H1 (cell line): Measurements from ENCODE around the gene OR2F1. TPM values are rescaled to one million over a fixed set of nuclear protein-coding genes. Genes with fewer than 3 reads are reported as not detected.

Experiments used
- CTCF ChIA-PET: fragments of 300-600 bp; sonication (Branson Sonifier 250); formaldehyde crosslinking; loops from one replicate; lab custom pipeline; 2021; ENCODE audit not compliant: partially characterized antibody; lab: Charles Lee
- POLR2A ChIA-PET: fragments of 300-600 bp; sonication (Branson Sonifier 250); formaldehyde crosslinking; loops from one replicate; lab custom pipeline; 2021; ENCODE audit warnings: inconsistent platforms; ENCODE audit not compliant: partially characterized antibody; lab: Charles Lee
- DNase-seq, 2 experiments: peaks; one replicate each; pipeline versions ENCODE4 v3.0.0 to v3.0.0-alpha.2; 2010 to 2022; ENCODE audit warnings: low spot score in 2 of 2, low read depth in 1 of 2, mixed read lengths in 1 of 2
- FAIRE-seq: peaks from 2 replicates; lab custom pipeline; 2011; peaks lifted over from hg19 to GRCh38; lab: Jason Lieb, UNC
- H2AFZ ChIP-seq: 2 replicates; pipeline ENCODE4 v1.8.1; 2012; ENCODE audit warnings: low read length, inconsistent platforms
- H2AK5ac ChIP-seq: 2 replicates; pipeline ENCODE4 v1.6.1; 2013; ENCODE audit warnings: low read depth, low read length
- H2BK120ac ChIP-seq: replicated peaks from 2 replicates; pipeline ENCODE3; 2013; ENCODE audit warnings: low read depth, low read length, inconsistent platforms
- H2BK12ac ChIP-seq: 2 replicates; pipeline ENCODE4 v1.6.1; 2013; ENCODE audit warnings: low read depth, low read length
- H2BK15ac ChIP-seq: 2 replicates; pipeline ENCODE4 v1.6.1; 2013; ENCODE audit warnings: low read length
- H2BK20ac ChIP-seq: 2 replicates; pipeline ENCODE4 v1.6.1; 2013; ENCODE audit warnings: low read length
- H2BK5ac ChIP-seq: 2 replicates; pipeline ENCODE4 v1.6.1; 2013; ENCODE audit warnings: low read depth, low read length
- H3K14ac ChIP-seq: 2 replicates; pipeline ENCODE4 v1.6.1; 2013; ENCODE audit warnings: inconsistent platforms; ENCODE audit not compliant: insufficient read length
- H3K18ac ChIP-seq: 2 replicates; pipeline ENCODE4 v1.6.1; 2013; ENCODE audit warnings: low read length; ENCODE audit errors: extremely low read depth
- H3K23ac ChIP-seq: 2 replicates; pipeline ENCODE4 v1.6.1; 2013; ENCODE audit warnings: inconsistent platforms; ENCODE audit not compliant: insufficient read length
- H3K23me2 ChIP-seq: 2 replicates; pipeline ENCODE4 v1.6.1; 2013; ENCODE audit warnings: low read depth, low read length
- H3K27ac ChIP-seq: 2 replicates; pipeline ENCODE4 v1.6.1; 2011; ENCODE audit warnings: low read depth, low read length, inconsistent platforms
- H3K27me3 ChIP-seq, 4 experiments: replicated peaks in 1 of 4; 1 replicate in 1 of 4; 2 replicates in 3 of 4; pipeline versions ENCODE4 v1.6.1 to v1.8.1; 2011 to 2013; ENCODE audit warnings: low read length in 3 of 4, mild to moderate bottlenecking in 3 of 4, inconsistent platforms in 2 of 4, mixed read lengths in 2 of 4, moderate library complexity in 1 of 4; ENCODE audit not compliant: control insufficient read depth in 3 of 4, insufficient read depth in 3 of 4; ENCODE audit errors: extremely low read depth in 1 of 4
- H3K36me3 ChIP-seq, 4 experiments: 2 replicates each; pipeline versions ENCODE4 v1.6.1 to v1.8.1; 2011 to 2013; ENCODE audit warnings: mild to moderate bottlenecking in 4 of 4, low read length in 3 of 4, moderate library complexity in 2 of 4, control low read depth in 1 of 4, inconsistent platforms in 1 of 4; ENCODE audit not compliant: insufficient read depth in 4 of 4, control insufficient read depth in 2 of 4
- H3K4ac ChIP-seq: replicated peaks from 2 replicates; pipeline ENCODE3; 2013; ENCODE audit warnings: low read length, low read depth, mixed read lengths, inconsistent platforms; ENCODE audit not compliant: insufficient read length
- H3K4me1 ChIP-seq, 4 experiments: replicated peaks in 1 of 4; 1 replicate in 1 of 4; 2 replicates in 3 of 4; pipeline versions ENCODE4 v1.6.1 to v1.8.1; 2011 to 2013; ENCODE audit warnings: low read length in 3 of 4, inconsistent platforms in 2 of 4, mixed read lengths in 1 of 4; ENCODE audit not compliant: insufficient read depth in 4 of 4, control insufficient read depth in 3 of 4
- H3K4me2 ChIP-seq, 2 experiments: 2 replicates each; pipeline versions ENCODE4 v1.6.1 to v1.8.1; 2011 to 2013; ENCODE audit warnings: low read depth in 2 of 2, low read length in 2 of 2, control low read depth in 1 of 2, inconsistent platforms in 1 of 2, mild to moderate bottlenecking in 1 of 2; ENCODE audit not compliant: insufficient read depth in 1 of 2
- H3K4me3 ChIP-seq, 4 experiments: fragments of 200-600, 300-600 bp in 1 of 4; sonication (generic), shearing (Covaris generic), sonication (Bioruptor Twin) in 1 of 4; 2 replicates each; pipeline versions ENCODE4 v1.5.1 to v1.8.1; 2011 to 2016; ENCODE audit warnings: low read length in 4 of 4, low read depth in 3 of 4, control low read depth in 2 of 4, inconsistent platforms in 2 of 4, mild to moderate bottlenecking in 2 of 4, mixed read lengths in 1 of 4, moderate library complexity in 1 of 4; ENCODE audit not compliant: insufficient read depth in 2 of 4; ENCODE audit errors: extremely low read depth in 1 of 4
- H3K56ac ChIP-seq: replicated peaks from 2 replicates; pipeline ENCODE3; 2013; ENCODE audit warnings: low read depth, mild to moderate bottlenecking, mixed read lengths, low read length, inconsistent platforms; ENCODE audit not compliant: insufficient read length
- H3K79me1 ChIP-seq: 2 replicates; pipeline ENCODE4 v1.6.1; 2013; ENCODE audit warnings: low read depth, low read length, control low read depth
- H3K79me2 ChIP-seq, 2 experiments: 2 replicates each; pipeline versions ENCODE4 v1.6.1 to v1.8.1; 2012 to 2013; ENCODE audit warnings: low read length in 2 of 2, mild to moderate bottlenecking in 2 of 2, inconsistent platforms in 1 of 2; ENCODE audit not compliant: insufficient read depth in 2 of 2, control insufficient read depth in 1 of 2
- H3K9ac ChIP-seq, 4 experiments: replicated peaks in 1 of 4; 1 replicate in 1 of 4; 2 replicates in 3 of 4; pipeline versions ENCODE4 v1.6.1 to v1.8.1; 2011 to 2013; ENCODE audit warnings: low read depth in 3 of 4, low read length in 3 of 4, control low read depth in 2 of 4, mild to moderate bottlenecking in 2 of 4, moderate library complexity in 2 of 4, inconsistent platforms in 1 of 4; ENCODE audit errors: extremely low read depth in 1 of 4
- H3K9me3 ChIP-seq, 2 experiments: 2 replicates each; pipeline versions ENCODE4 v1.6.1 to v1.8.1; 2012 to 2013; ENCODE audit warnings: mild to moderate bottlenecking in 2 of 2, moderate library complexity in 2 of 2, control low read depth in 1 of 2, inconsistent platforms in 1 of 2, low read depth in 1 of 2, low read length in 1 of 2, mixed read lengths in 1 of 2; ENCODE audit not compliant: insufficient read depth in 2 of 2
- H4K20me1 ChIP-seq, 2 experiments: replicated peaks in 1 of 2; 2 replicates each; pipeline versions ENCODE3 to v1.8.1; 2011 to 2013; ENCODE audit warnings: inconsistent platforms in 2 of 2, low read length in 2 of 2, mild to moderate bottlenecking in 1 of 2; ENCODE audit not compliant: insufficient read depth in 2 of 2, control insufficient read depth in 1 of 2
- H4K5ac ChIP-seq: 2 replicates; pipeline ENCODE4 v1.6.1; 2013; ENCODE audit warnings: low read length, low read depth, mixed read lengths, inconsistent platforms; ENCODE audit not compliant: insufficient read length
- H4K8ac ChIP-seq: 2 replicates; pipeline ENCODE4 v1.8.0; 2013; ENCODE audit warnings: mild to moderate bottlenecking, moderate library complexity, low read length, inconsistent platforms; ENCODE audit not compliant: insufficient read depth; ENCODE audit errors: extremely low read depth
- H4K91ac ChIP-seq: replicated peaks from 2 replicates; pipeline ENCODE3; 2013; ENCODE audit warnings: low read length, mixed read lengths, inconsistent platforms; ENCODE audit not compliant: insufficient read length
- BACH1 ChIP-seq: IDR thresholded peaks from 2 replicates; pipeline ENCODE4 v1.6.1; 2012; ENCODE audit warnings: low read length, improper control_type of control experiment
- CBX5 ChIP-seq: fragments of 300-800, 300-1000 bp; sonication (generic); IDR thresholded peaks from 2 replicates; pipeline ENCODE4 v1.7.1; 2016; ENCODE audit warnings: antibody characterized with exemption, low read length, low read depth
- CBX8 ChIP-seq: fragments of 300-800, 300-1000 bp; sonication (generic); IDR thresholded peaks from 2 replicates; pipeline ENCODE4 v1.7.1; 2016; ENCODE audit warnings: low read depth, low read length, borderline replicate concordance
- CREB1 ChIP-seq: IDR thresholded peaks from 2 replicates; pipeline ENCODE4 v1.6.1; 2012; ENCODE audit warnings: inconsistent platforms
- EZH2 ChIP-seq: fragments of 200-600 bp; sonication (generic); IDR thresholded peaks from 2 replicates; pipeline ENCODE4 v1.7.1; 2012; ENCODE audit warnings: low read depth, mild to moderate bottlenecking, moderate library complexity, low read length, inconsistent platforms; ENCODE audit not compliant: severe bottlenecking
- GTF2F1 ChIP-seq: IDR thresholded peaks from 2 replicates; pipeline ENCODE4 v1.6.1; 2012; ENCODE audit warnings: low read depth, low read length, improper control_type of control experiment, borderline replicate concordance
- KDM4A ChIP-seq: IDR thresholded peaks from one replicate; pipeline ENCODE4 v1.7.1; 2012; ENCODE audit warnings: low read depth, mild to moderate bottlenecking, moderate library complexity, low read length, inconsistent platforms; ENCODE audit not compliant: severe bottlenecking
- PHF8 ChIP-seq: fragments of 200-600 bp; sonication (generic); conservative IDR thresholded peaks from 2 replicates; pipeline ENCODE4 v1.7.1; 2012; ENCODE audit warnings: low read depth, mild to moderate bottlenecking, inconsistent platforms, low read length, moderate library complexity
- POLR2A ChIP-seq, 2 experiments: IDR thresholded peaks; 1 replicate in 1 of 2; 2 replicates in 1 of 2; pipeline ENCODE4 v1.6.1; 2011; ENCODE audit warnings: low read depth in 2 of 2, low read length in 2 of 2, mild to moderate bottlenecking in 2 of 2; ENCODE audit errors: control extremely low read depth in 1 of 2
- RBBP5 ChIP-seq: IDR thresholded peaks from 2 replicates; pipeline ENCODE4 v1.7.1; 2012; ENCODE audit warnings: low read depth, mild to moderate bottlenecking, inconsistent platforms, low read length, moderate library complexity, borderline replicate concordance
- RNF2 ChIP-seq: fragments of 200-900, 300-1000 bp; sonication (generic); IDR thresholded peaks from 2 replicates; pipeline ENCODE4 v1.7.1; 2016; ENCODE audit warnings: borderline replicate concordance, low read depth, mild to moderate bottlenecking, antibody characterized with exemption, low read length; ENCODE audit not compliant: poor library complexity, severe bottlenecking; ENCODE audit errors: missing control alignments
- SIX5 ChIP-seq: IDR thresholded peaks from 2 replicates; pipeline ENCODE4 v1.6.1; 2011; ENCODE audit warnings: mild to moderate bottlenecking, low read depth, low read length
- SUZ12 ChIP-seq: fragments of 200-600 bp; sonication (generic); IDR thresholded peaks from 2 replicates; pipeline ENCODE4 v1.6.1; 2012; ENCODE audit warnings: mild to moderate bottlenecking, inconsistent platforms, low read length, moderate library complexity, mixed read lengths
- TAF1 ChIP-seq: IDR thresholded peaks from 2 replicates; pipeline ENCODE4 v1.6.1; 2011; ENCODE audit warnings: mild to moderate bottlenecking, low read depth, low read length
- TEAD4 ChIP-seq: IDR thresholded peaks from 2 replicates; pipeline ENCODE4 v1.6.1; 2012; ENCODE audit warnings: low read depth, low read length, inconsistent platforms, mixed read lengths
- WGBS, 2 experiments: shearing (Covaris generic) in 1 of 2; methylation state at CpG; one replicate each; pipeline versions ENCODE4 v1.1.6 to v1.1.7; 2013 to 2015; ENCODE audit warnings: low lambda C conversion rate in 2 of 2, mixed read lengths in 2 of 2, inconsistent platforms in 1 of 2, low coverage in 1 of 2, missing lambda C conversion rate in 1 of 2; ENCODE audit not compliant: insufficient replicate concordance in 2 of 2, insufficient coverage in 1 of 2, insufficient read length in 1 of 2; ENCODE audit errors: extremely low coverage in 1 of 2, missing lambda C conversion rate in 1 of 2; 5-methylcytosine and 5-hydroxymethylcytosine counted together
- polyA plus RNA-seq, 7 experiments: library from polyadenylated mRNA; depleted of rRNA in 3 of 7; stranded (reverse) in 5 of 7; unstranded in 2 of 7; fragments of >200 nt in 5 of 7; fragments of 200-250 nt in 2 of 7; gene quantifications; 1 replicate in 5 of 7; 2 replicates in 1 of 7; 4 replicates in 1 of 7; pipeline versions ENCODE4 v1.2.1 to v1.2.3, GENCODE V29; 2011 to 2013; ENCODE audit warnings: missing spikeins in 2 of 7, mixed read lengths in 2 of 7
- total RNA-seq: library from RNA; stranded (reverse); fragmentation: NEBNext Ultra II Directional; extraction: Animal tissue kit (Norgen Biotek cat#: 25700); gene quantifications from 2 replicates; pipeline ENCODE4 v1.2.1, GENCODE V29; 2021

The OR2F1 gene
- total and polyA plus RNA-seq, 2 of the 8 experiments (the other 6 are each of a cell fraction or from before 2014, with no cell fraction given): 0.19 TPM; not detected in 1

- ChIA-PET POLR2A (no interaction called here), CTCF (interaction anchor here (0.6 to 3.4 kb wide), 3 partner anchors 12 to 1092 kb away, joined by 3 to 20 read pairs (median 5); no protein-coding TSS in a partner anchor)
- Histone ChIP-seq H2BK12ac (no peak overlapping the region), H3K36me3 (no peaks in the 10 kb centered on the region), H3K4ac (no peak overlapping the region), H3K14ac (no peak overlapping the region), H4K5ac (no peak overlapping the region), H2AK5ac (no peak overlapping the region), H3K4me1 (no peaks in the 10 kb centered on the region), H2AFZ (0 out of 2 replicates have a peak overlapping the region, but pooled peaks have one; percentile 40), H3K4me3 (no peak overlapping the region), H3K9me3 (no peaks in the 10 kb centered on the region), H4K20me1 (no peaks in the 10 kb centered on the region), H3K27ac (no peak overlapping the region), H2BK15ac (no peak overlapping the region), H3K56ac (no peak overlapping the region), H2BK5ac (no peak overlapping the region), H3K4me2 (no peak overlapping the region), H3K79me1 (no peaks in the 10 kb centered on the region), H3K23me2 (no peaks in the 10 kb centered on the region), H2BK20ac (no peak overlapping the region), H3K79me2 (no peaks in the 10 kb centered on the region), H3K9ac (no peak overlapping the region), H3K18ac (no peak overlapping the region), H4K8ac (no peak overlapping the region), H3K27me3 (no peaks in the 10 kb centered on the region), H4K91ac (no peak overlapping the region), H2BK120ac (no peak overlapping the region), H3K23ac (no peak overlapping the region)
- FAIRE-seq (no peak), DNase-seq (no peak)
- WGBS, 2 experiments: 86% methylated on average over 4 of the region's 4 CpGs; no CpG with 5 or more reads in 1 of the 2 experiments
- no peak for TF ChIP-seq CREB1
- no peak for TF ChIP-seq POLR2A (IDR thresholded peaks at IDR 0.05; ENCODE audit: control extremely low read depth in 1 of 2, low read depth in 2 of 2, low read length in 2 of 2)
- no peak for TF ChIP-seq EZH2
- no peak for TF ChIP-seq TEAD4
- TF ChIP-seq GTF2F1: no peak
- no peak for TF ChIP-seq CBX5
- no peak for TF ChIP-seq SUZ12
- TF ChIP-seq SIX5: no peak
- no peak for TF ChIP-seq BACH1
- no peak for TF ChIP-seq KDM4A
- no peak for TF ChIP-seq RBBP5
- TF ChIP-seq TAF1: no peak
- TF ChIP-seq CBX8: no peak
- TF ChIP-seq PHF8: no peak
- no peak for TF ChIP-seq RNF2
These were observed 19.8 kb downstream of the OR2F1 start for GRCh38 chr7:143974459-143974858.
